HEK293T (cell line): ENCODE data around the gene CDH13.

Experiments
- ARNT ChIP-seq: fragments of 450-650 bp; IDR thresholded peaks from 2 replicates; pipeline ENCODE4 v1.6.1; 2017; ENCODE audit warnings: mild to moderate bottlenecking
- BHLHE40 ChIP-seq: fragments of 450-650 bp; IDR thresholded peaks from 2 replicates; pipeline ENCODE4 v1.6.1; 2016; ENCODE audit warnings: mild to moderate bottlenecking, moderate library complexity, borderline replicate concordance
- CTBP1 ChIP-seq: fragments of 450-650 bp; IDR thresholded peaks from 2 replicates; pipeline ENCODE4 v1.6.1; 2016; ENCODE audit warnings: borderline replicate concordance
- ELF4 ChIP-seq: fragments of 450-650 bp; IDR thresholded peaks from 2 replicates; pipeline ENCODE4 v1.6.1; 2017; ENCODE audit warnings: antibody characterized with exemption
- FOXK2 ChIP-seq: fragments of 450-650 bp; IDR thresholded peaks from 2 replicates; pipeline ENCODE4 v1.6.1; 2016; ENCODE audit warnings: mild to moderate bottlenecking
- FOXM1 ChIP-seq: fragments of 450-650 bp; IDR thresholded peaks from 2 replicates; pipeline ENCODE4 v1.6.1; 2017; ENCODE audit warnings: mild to moderate bottlenecking, borderline replicate concordance
- HDGF ChIP-seq: fragments of 450-650 bp; IDR thresholded peaks from 2 replicates; pipeline ENCODE4 v1.6.1; 2017; ENCODE audit warnings: antibody characterized with exemption, borderline replicate concordance
- L3MBTL2 ChIP-seq: fragments of 450-650 bp; conservative IDR thresholded peaks from 2 replicates; pipeline ENCODE4 v1.6.1; 2016; ENCODE audit warnings: mild to moderate bottlenecking
- NFRKB ChIP-seq: fragments of 450-650 bp; IDR thresholded peaks from 2 replicates; pipeline ENCODE4 v1.6.1; 2016; ENCODE audit warnings: mild to moderate bottlenecking, moderate library complexity
- SP1 ChIP-seq: fragments of 450-650 bp; IDR thresholded peaks from 2 replicates; pipeline ENCODE4 v1.6.1; 2017
- SUZ12 ChIP-seq: fragments of 450-650 bp; IDR thresholded peaks from 2 replicates; pipeline ENCODE4 v1.6.1; 2016; ENCODE audit warnings: mild to moderate bottlenecking
- ZNF384 ChIP-seq: fragments of 450-650 bp; IDR thresholded peaks from 2 replicates; pipeline ENCODE4 v1.6.1; 2016

- TF ChIP-seq NFRKB (no peak), FOXK2 (no peak), CTBP1 (no peak), BHLHE40 (no peak), HDGF (no peak), SP1 (no peak), ELF4 (no peak), SUZ12 (no peak), ARNT (no peak), FOXM1 (no peak), L3MBTL2 (no peak), ZNF384 (no peak)
These were observed 127.1 kb downstream of the CDH13 start for GRCh38 chr16:82753821-82754220.
